Common myeloid progenitor, CD34-positive (primary cell): ENCODE measurements around the gene NDRG2.
"Not testable (repeated sequence)": the region's sequence is repeated elsewhere in the genome, so short reads cannot be mapped to it uniquely, and the experiment has no call there.

Experiments
- CTCF ChIA-PET: fragments of 350-600 bp; sonication (Branson Sonifier 250); formaldehyde crosslinking; loops from one replicate; lab custom pipeline; 2021; ENCODE audit warnings: antibody characterized with exemption; lab: Charles Lee
- POLR2A ChIA-PET: fragments of 350-600 bp; sonication (Branson Sonifier 250); formaldehyde crosslinking; loops from one replicate; lab custom pipeline; 2021; ENCODE audit warnings: antibody characterized with exemption; lab: Charles Lee
- DNase-seq, 3 donors: peaks; one replicate each; pipeline versions ENCODE4 v3.0.0 to v3.0.0-alpha.2; 2013
- H3K27ac ChIP-seq, 2 experiments: 1 replicate in 1 of 2; 2 replicates in 1 of 2; pipeline ENCODE4 v1.7.0; 2013; ENCODE audit warnings: inconsistent platforms in 2 of 2, low read length in 2 of 2, mild to moderate bottlenecking in 2 of 2, low read depth in 1 of 2, moderate library complexity in 1 of 2; ENCODE audit not compliant: severe bottlenecking in 2 of 2, insufficient read depth in 1 of 2, poor library complexity in 1 of 2
- H3K27me3 ChIP-seq, 5 experiments: replicated peaks in 2 of 5; 1 replicate in 3 of 5; 2 replicates in 2 of 5; pipeline versions ENCODE4 v1.6.1 to v1.7.0; 2013; ENCODE audit warnings: low read length in 4 of 5, mild to moderate bottlenecking in 2 of 5, moderate library complexity in 2 of 5, inconsistent platforms in 1 of 5; ENCODE audit not compliant: insufficient read depth in 5 of 5, control insufficient read depth in 4 of 5
- H3K36me3 ChIP-seq, 4 experiments: 1 replicate in 2 of 4; 2 replicates in 2 of 4; pipeline versions ENCODE4 v1.6.1 to v1.7.0; 2013; ENCODE audit warnings: low read length in 3 of 4, control low read depth in 1 of 4, mild to moderate bottlenecking in 1 of 4; ENCODE audit not compliant: control insufficient read depth in 4 of 4, insufficient read depth in 4 of 4
- H3K4me1 ChIP-seq, 4 experiments: 1 replicate in 3 of 4; 2 replicates in 1 of 4; pipeline versions ENCODE4 v1.6.1 to v1.7.1; 2013; ENCODE audit warnings: low read length in 3 of 4, mild to moderate bottlenecking in 3 of 4, control low read depth in 1 of 4, inconsistent platforms in 1 of 4, moderate library complexity in 1 of 4; ENCODE audit not compliant: control insufficient read depth in 4 of 4, insufficient read depth in 4 of 4; ENCODE audit errors: control extremely low read depth in 1 of 4
- H3K4me3 ChIP-seq, 7 experiments: 1 replicate in 4 of 7; 2 replicates in 3 of 7; pipeline versions ENCODE4 v1.5.1 to v1.7.0; 2013; ENCODE audit warnings: mild to moderate bottlenecking in 7 of 7, low read length in 6 of 7, moderate library complexity in 6 of 7, inconsistent platforms in 2 of 7, low read depth in 2 of 7, control low read depth in 1 of 7; ENCODE audit not compliant: insufficient read depth in 4 of 7, control insufficient read depth in 1 of 7; ENCODE audit errors: extremely low read depth in 1 of 7
- H3K9me3 ChIP-seq, 5 experiments: 1 replicate in 4 of 5; 2 replicates in 1 of 5; pipeline versions ENCODE4 v1.6.1 to v1.7.1; 2013; ENCODE audit warnings: low read length in 4 of 5, mild to moderate bottlenecking in 2 of 5, inconsistent platforms in 1 of 5, low read depth in 1 of 5, moderate library complexity in 1 of 5; ENCODE audit not compliant: control insufficient read depth in 4 of 5, insufficient read depth in 2 of 5; ENCODE audit errors: control extremely low read depth in 1 of 5
- WGBS: methylation state at CpG from one replicate; pipeline ENCODE4 v1.1.5; 2013; ENCODE audit not compliant: insufficient coverage; 5-methylcytosine and 5-hydroxymethylcytosine counted together

Gene NDRG2

GRCh38 chr14:21015312-21015711 is 9.5 kb downstream of the NDRG2 start:
- no peak for DNase-seq
- Histone ChIP-seq H3K27me3 (peaks cover 0 to 3% (median 0%) of the 10 kb centered on the region in 5 experiments), H3K4me1 (peaks cover 0 to 17% (median 4%) of the 10 kb centered on the region in 4 experiments), H3K9me3 (no peaks in the 10 kb centered on the region), H3K27ac (no peak overlapping the region), H3K4me3 (no peak overlapping the region), H3K36me3 (peaks cover 0 to 14% (median 1%) of the 10 kb centered on the region in 4 experiments)
- ChIA-PET POLR2A (interaction anchor here (1.7 kb wide), 1 partner anchor 24 kb away, joined by 9 read pairs; no protein-coding TSS in a partner anchor), CTCF (interaction anchor here (0.9 to 16.8 kb wide), 31 partner anchors 8 to 177 kb away, joined by 3 to 345 read pairs (median 7); partner anchors contain the start of genes ARHGEF40, NDRG2, RNASE13 and RNASE7)
- 96% methylated on average over 3 of the region's 6 CpGs for WGBS

GRCh38 chr14:21014761-21015190 is 10.1 kb downstream of the NDRG2 start:
- peaks cover 0 to 3% (median 0%) of the 10 kb centered on the region in 5 experiments for H3K27me3 ChIP-seq
- H3K4me3 ChIP-seq: no peak overlapping the region
- 0% methylated on average over 1 of the region's 4 CpGs for WGBS
- peaks cover 0 to 12% (median 1%) of the 10 kb centered on the region in 4 experiments for H3K36me3 ChIP-seq
- peak; percentile 82 to 90 (median 84) for DNase-seq
- ChIA-PET POLR2A (interaction anchor here (1.7 kb wide), 1 partner anchor 25 kb away, joined by 9 read pairs; no protein-coding TSS in a partner anchor), CTCF (interaction anchor here (0.9 to 16.8 kb wide), 32 partner anchors 9 to 178 kb away, joined by 3 to 345 read pairs (median 6); partner anchors contain the start of genes ARHGEF40, NDRG2, RNASE13 and RNASE7)
- H3K4me1 ChIP-seq: peaks cover 0 to 17% (median 4%) of the 10 kb centered on the region in 4 experiments
- H3K9me3 ChIP-seq: no peaks in the 10 kb centered on the region
- no peak overlapping the region for H3K27ac ChIP-seq

GRCh38 chr14:21011136-21011535 is 13.7 kb downstream of the NDRG2 start:
- no peak overlapping the region for H3K27ac ChIP-seq
- ChIA-PET POLR2A (no interaction called here), CTCF (interaction anchor here (1.3 to 16.8 kb wide), 8 partner anchors 9 to 93 kb away, joined by 4 to 345 read pairs (median 107); partner anchors contain the start of genes RNASE13, RNASE7, SLC39A2 and TMEM253)
- WGBS: 88% methylated on average over 1 of the region's 1 CpG
- H3K27me3 ChIP-seq: peaks cover 0 to 3% (median 0%) of the 10 kb centered on the region in 5 experiments
- H3K4me1 ChIP-seq: no peaks in the 10 kb centered on the region
- no peak overlapping the region for H3K4me3 ChIP-seq
- DNase-seq: no peak
- H3K9me3 ChIP-seq: no peaks in the 10 kb centered on the region
- no peaks in the 10 kb centered on the region for H3K36me3 ChIP-seq

GRCh38 chr14:21009721-21010120 is 15.1 kb downstream of the NDRG2 start:
- H3K4me3 ChIP-seq, H3K9me3 ChIP-seq, POLR2A ChIA-PET, H3K27ac ChIP-seq, H3K36me3 ChIP-seq, H3K27me3 ChIP-seq, H3K4me1 ChIP-seq, DNase-seq: not testable (repeated sequence)
- CTCF ChIA-PET: interaction anchor here (1.3 to 16.8 kb wide), 6 partner anchors 11 to 94 kb away, joined by 3 to 345 read pairs (median 66); partner anchors contain the start of genes RNASE13, RNASE7, SLC39A2 and TMEM253
- 100% methylated on average over 1 of the region's 3 CpGs for WGBS

- Histone ChIP-seq H3K9me3 (no peaks in the 10 kb centered on the region), H3K27ac (no peak overlapping the region), H3K27me3 (no peaks in the 10 kb centered on the region), H3K4me3 (no peak overlapping the region), H3K4me1 (no peaks in the 10 kb centered on the region), H3K36me3 (no peaks in the 10 kb centered on the region)
- 98% methylated on average over 13 of the region's 14 CpGs for WGBS
- ChIA-PET POLR2A (no interaction called here), CTCF (interaction anchor here (1.1 to 10.6 kb wide), 6 partner anchors 9 to 90 kb away, joined by 3 to 109 read pairs (median 6); no protein-coding TSS in a partner anchor)
- DNase-seq: no peak
These were observed 21.0 kb downstream of the NDRG2 start for GRCh38 chr14:21003788-21004346.

- CTCF ChIA-PET: interaction anchor here (0.6 to 10.6 kb wide), 8 partner anchors 13 to 254 kb away, joined by 3 to 109 read pairs (median 4); no protein-coding TSS in a partner anchor
- Histone ChIP-seq H3K9me3 (no peaks in the 10 kb centered on the region), H3K4me1 (no peaks in the 10 kb centered on the region), H3K36me3 (peaks cover 1 to 14% (median 8%) of the 10 kb centered on the region in 4 experiments), H3K27me3 (no peaks in the 10 kb centered on the region), H3K4me3 (no peak overlapping the region), H3K27ac (no peak overlapping the region)
- 87% methylated on average over 4 of the region's 7 CpGs for WGBS
- no peak for DNase-seq
- POLR2A ChIA-PET: no interaction called here
These were observed 23.6 kb downstream of the NDRG2 start for GRCh38 chr14:21001218-21001617.

- Histone ChIP-seq H3K36me3 (peaks cover 10 to 30% (median 24%) of the 10 kb centered on the region in 4 experiments), H3K4me1 (no peaks in the 10 kb centered on the region), H3K4me3 (no peak overlapping the region), H3K27me3 (no peaks in the 10 kb centered on the region), H3K27ac (no peak overlapping the region), H3K9me3 (no peaks in the 10 kb centered on the region)
- 85% methylated on average over 4 of the region's 4 CpGs for WGBS
- POLR2A ChIA-PET: no interaction called here
- no peak for DNase-seq
- CTCF ChIA-PET: interaction anchor here (1.7 to 10.6 kb wide), 2 partner anchors 10 to 17 kb away, joined by 4 to 109 read pairs; partner anchors contain the start of gene METTL17
These were observed 25.3 kb downstream of the NDRG2 start for GRCh38 chr14:20999591-20999990.
